Activated naive CD4-positive, alpha-beta T cell treated with anti-CD3 and anti-CD28 coated beads, Interleukin-2, amount 50 U/mL, for 24 hours (primary cell): ENCODE results near the gene PTPRM.

Source experiments
- H3K27ac Mint-ChIP-seq: one replicate; pipeline ENCODE4 v1.8.0; 2021; ENCODE audit warnings: mild to moderate bottlenecking, mixed read lengths
- H3K27me3 Mint-ChIP-seq: one replicate; pipeline ENCODE4 v1.8.0; 2021; ENCODE audit warnings: mixed read lengths
- H3K36me3 Mint-ChIP-seq: one replicate; pipeline ENCODE4 v1.8.0; 2021; ENCODE audit warnings: mixed read lengths
- H3K4me1 Mint-ChIP-seq: one replicate; pipeline ENCODE4 v1.8.0; 2021; ENCODE audit warnings: mixed read lengths
- H3K4me3 Mint-ChIP-seq: one replicate; pipeline ENCODE4 v1.8.0; 2021; ENCODE audit warnings: mild to moderate bottlenecking, mixed read lengths
- H3K9me3 Mint-ChIP-seq: one replicate; pipeline ENCODE4 v1.8.0; 2021; ENCODE audit warnings: mixed read lengths

Gene PTPRM

DNA sequence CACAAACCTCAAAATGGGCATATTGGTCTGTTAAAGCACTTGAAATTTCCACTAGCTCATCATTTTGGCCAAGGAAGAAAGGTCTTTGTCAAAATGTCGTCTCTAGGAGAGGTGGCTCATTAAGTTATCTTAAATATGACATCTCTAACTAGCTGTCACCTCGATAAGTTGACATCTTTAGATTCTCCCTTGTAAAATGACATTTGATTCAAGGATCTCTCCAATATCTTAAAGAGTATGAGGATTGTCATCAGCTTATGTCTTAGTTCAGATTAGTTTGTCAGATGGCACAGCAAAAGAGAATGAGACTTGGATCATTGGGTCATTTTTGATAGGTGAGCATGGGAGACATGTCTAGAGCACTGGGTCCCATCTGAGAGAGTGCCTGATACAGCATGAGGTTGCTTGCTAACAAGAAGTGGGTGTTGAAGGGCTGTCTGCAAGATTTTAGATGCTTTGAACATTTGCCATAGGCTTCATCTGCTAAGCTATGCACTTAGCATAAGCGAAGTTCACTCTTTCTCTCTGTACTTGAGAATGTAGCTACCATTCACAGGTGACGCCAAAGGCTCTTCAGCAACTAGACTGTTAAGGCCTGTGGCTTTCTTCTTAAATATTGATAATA is 12.9 kb downstream of the PTPRM start:
- Mint-ChIP-seq H3K4me1 (no peaks in the 10 kb centered on the region), H3K27me3 (peaks cover 1% of the 10 kb centered on the region), H3K27ac (no peak overlapping the region), H3K36me3 (no peaks in the 10 kb centered on the region), H3K9me3 (no peaks in the 10 kb centered on the region), H3K4me3 (no peak overlapping the region)

DNA sequence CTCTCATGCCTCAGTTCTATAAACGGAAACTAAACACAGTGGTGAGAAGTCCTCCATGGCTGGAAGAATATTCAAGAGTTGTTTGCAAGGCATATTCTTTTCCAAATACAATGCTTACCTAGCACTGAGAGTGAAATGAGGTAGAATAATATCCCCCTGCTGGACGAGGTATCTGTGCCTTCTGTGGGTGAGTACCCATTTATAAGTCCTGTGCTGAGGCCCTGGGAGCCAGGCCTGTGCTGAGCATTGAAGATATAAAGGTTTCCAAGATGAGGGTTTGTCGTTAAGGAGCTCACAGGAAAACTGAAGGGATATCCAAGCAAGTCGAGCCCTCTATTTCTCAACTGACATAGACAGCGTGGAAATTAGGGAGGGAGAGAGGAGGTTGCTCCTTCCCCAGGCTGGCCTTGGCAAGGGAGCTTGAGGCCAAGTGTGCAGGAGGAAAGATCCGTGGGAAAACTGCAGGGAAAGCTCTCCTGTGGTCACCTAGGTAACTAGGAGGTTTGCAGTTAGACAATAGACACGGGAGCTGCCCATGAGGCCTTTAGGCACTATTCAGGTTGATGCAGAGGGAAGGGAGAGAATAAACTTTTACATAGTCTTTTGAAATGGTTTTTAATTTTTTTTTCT is 17.6 kb downstream of the PTPRM start:
- peaks cover 1% of the 10 kb centered on the region for H3K27me3 Mint-ChIP-seq
- H3K27ac Mint-ChIP-seq, result no peak overlapping the region
- H3K4me3 Mint-ChIP-seq, result no peak overlapping the region
- H3K36me3 Mint-ChIP-seq, result no peaks in the 10 kb centered on the region
- no peaks in the 10 kb centered on the region for H3K4me1 Mint-ChIP-seq
- H3K9me3 Mint-ChIP-seq, result no peaks in the 10 kb centered on the region

DNA sequence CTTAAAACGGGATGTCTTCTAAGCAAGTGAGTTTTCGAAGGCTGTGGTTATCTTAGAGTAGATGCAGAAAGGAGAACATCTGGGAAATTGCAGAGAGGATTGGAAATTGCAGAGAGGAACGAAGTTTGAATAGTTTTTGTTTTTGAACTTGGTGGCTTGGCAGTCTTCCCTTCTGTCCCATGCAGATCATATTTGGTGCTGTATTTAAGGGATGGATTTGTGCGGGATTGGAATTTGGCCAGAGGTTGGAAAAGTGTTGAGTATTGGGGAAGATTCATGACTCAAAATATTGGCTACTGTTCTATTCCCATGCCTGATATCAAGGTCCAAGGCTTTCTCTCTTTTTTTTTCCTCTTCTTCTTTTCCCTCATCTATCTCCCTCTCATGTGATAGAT is 18.2 kb downstream of the PTPRM start:
- Mint-ChIP-seq H3K4me3 (no peak overlapping the region), H3K27ac (no peak overlapping the region), H3K36me3 (no peaks in the 10 kb centered on the region)

DNA sequence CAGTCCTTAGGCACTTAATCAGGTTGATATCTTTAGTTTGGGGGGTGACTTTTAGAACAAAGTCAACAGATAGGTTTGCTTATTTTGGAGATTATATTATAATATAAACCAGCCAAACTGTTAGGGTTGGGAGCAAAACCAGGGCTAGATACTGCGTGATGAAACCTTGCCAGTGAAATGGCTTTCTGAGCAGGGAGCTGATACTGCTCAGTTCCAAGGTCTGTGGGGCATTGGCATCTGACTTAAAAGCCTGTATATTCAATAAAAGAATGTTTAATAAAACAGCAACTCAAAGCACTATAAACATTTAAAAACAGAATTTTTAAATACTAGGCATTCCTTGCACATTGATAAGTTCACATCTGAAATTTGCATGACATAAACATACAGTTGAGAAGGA is 19.3 kb downstream of the PTPRM start:
- peaks cover 1% of the 10 kb centered on the region for H3K27me3 Mint-ChIP-seq
- no peak overlapping the region for H3K27ac Mint-ChIP-seq
- no peaks in the 10 kb centered on the region for H3K4me1 Mint-ChIP-seq
- H3K36me3 Mint-ChIP-seq, result no peaks in the 10 kb centered on the region
- H3K9me3 Mint-ChIP-seq, result no peaks in the 10 kb centered on the region
- H3K4me3 Mint-ChIP-seq, result no peak overlapping the region

More for the DNA sequence above, 18.2 kb downstream of the PTPRM start:
- Mint-ChIP-seq H3K4me1 (no peaks in the 10 kb centered on the region), H3K27me3 (peaks cover 1% of the 10 kb centered on the region), H3K9me3 (no peaks in the 10 kb centered on the region)

DNA sequence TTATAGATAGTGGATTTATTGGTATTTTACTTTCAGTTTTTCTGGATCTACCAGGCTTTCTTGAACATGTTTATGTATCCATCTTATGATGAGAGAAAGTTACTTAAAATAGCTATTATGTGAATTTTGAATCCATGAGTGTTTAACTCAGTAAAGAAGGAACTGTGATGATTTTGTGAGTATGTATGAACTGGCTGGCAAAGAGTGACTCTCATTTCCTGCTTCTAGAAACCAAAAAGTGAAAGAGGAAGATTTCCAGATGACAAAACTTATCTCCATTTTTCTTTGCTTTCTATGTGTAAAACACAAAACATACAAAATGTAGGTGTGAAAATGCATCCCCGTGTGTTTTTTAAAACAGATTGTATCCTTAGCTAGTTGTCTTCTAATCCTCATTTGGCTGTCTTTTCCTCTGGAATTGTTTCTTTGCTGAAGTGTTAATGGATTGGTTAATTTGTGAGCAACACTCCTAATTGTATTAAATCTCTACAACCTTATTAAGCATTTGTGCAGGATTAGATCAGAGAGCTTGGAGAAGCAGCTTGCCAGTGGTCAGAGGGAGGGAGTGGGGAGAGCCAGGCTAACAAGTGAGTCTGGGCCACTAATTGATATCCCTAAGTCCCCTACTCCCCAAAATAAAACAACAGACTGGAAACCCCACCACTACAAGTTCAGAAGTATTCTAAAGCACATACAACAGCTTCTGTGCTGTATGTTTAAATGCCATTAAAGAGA is 23.9 kb downstream of the PTPRM start:
- H3K4me1 Mint-ChIP-seq, result no peaks in the 10 kb centered on the region
- no peak overlapping the region for H3K27ac Mint-ChIP-seq
- no peak overlapping the region for H3K4me3 Mint-ChIP-seq
- H3K27me3 Mint-ChIP-seq, result no peaks in the 10 kb centered on the region
- H3K36me3 Mint-ChIP-seq, result no peaks in the 10 kb centered on the region
- H3K9me3 Mint-ChIP-seq, result no peaks in the 10 kb centered on the region

DNA sequence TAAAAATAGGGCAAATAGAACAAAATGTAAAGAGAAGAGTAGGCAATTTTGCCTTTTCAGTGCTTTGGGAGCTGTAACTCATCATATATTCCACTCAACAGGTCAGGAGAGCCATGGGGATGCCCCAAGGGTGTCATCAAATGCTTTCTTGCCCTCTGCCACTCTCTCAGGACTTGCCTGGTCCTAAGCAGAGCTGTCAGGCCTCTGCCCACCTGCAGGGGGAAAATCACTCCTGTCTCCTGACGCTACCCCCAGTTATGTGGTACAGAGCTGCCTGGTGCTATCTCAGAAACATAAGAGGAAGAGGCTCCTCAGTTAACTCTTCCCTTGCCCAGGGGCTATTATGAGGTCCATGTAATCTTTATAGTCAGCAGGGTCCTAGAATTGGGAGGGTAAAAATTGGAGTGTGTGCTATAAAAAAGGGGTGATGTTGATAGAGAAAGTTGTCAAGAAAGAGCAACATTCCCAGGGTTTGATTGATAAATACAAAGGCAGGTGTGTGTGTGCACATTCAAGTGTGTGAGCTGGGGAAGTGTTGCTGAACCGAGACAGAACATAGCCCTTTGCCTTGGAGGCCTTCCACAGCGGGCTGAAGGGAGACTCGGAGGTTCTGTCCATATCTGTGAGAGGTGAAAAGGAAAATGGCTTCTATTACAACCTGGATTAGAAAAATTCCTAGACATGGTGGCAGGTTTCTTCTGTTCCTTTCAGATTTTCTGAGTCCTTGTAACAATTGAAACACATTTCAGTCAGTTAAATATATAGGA is 25.4 kb downstream of the PTPRM start:
- Mint-ChIP-seq H3K27me3 (no peaks in the 10 kb centered on the region), H3K36me3 (no peaks in the 10 kb centered on the region), H3K4me3 (no peak overlapping the region), H3K9me3 (no peaks in the 10 kb centered on the region), H3K4me1 (no peaks in the 10 kb centered on the region), H3K27ac (no peak overlapping the region)

DNA sequence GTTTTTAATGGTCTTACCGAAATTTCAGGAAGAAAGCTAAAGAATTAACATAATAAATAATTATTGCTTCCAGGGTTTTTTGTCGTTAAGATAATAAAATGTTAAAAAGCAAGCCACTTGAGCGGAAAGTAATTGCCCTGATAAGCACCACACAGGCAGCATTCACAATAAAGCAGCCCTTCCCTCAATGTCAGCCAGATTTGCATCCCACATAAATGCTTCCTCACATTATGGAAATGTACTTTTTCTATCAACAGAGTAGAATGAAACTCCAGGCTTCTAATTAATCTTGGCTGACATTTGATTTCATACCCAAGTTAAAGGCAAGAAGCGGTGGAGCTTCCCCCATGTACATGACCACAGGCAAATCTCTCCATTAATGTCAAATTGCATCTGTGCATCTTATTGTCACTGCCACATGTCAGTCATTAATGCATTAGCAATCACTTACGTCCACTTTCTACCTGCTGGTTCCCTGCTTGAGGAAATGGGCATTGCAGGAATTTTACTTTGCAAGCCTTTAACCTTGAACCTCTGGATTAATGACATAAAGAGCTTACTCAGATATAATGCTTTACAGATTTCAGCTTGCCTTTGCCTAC is 26.2 kb downstream of the PTPRM start:
- Mint-ChIP-seq H3K9me3 (no peaks in the 10 kb centered on the region), H3K27me3 (no peaks in the 10 kb centered on the region), H3K36me3 (no peaks in the 10 kb centered on the region), H3K27ac (no peak overlapping the region), H3K4me1 (no peaks in the 10 kb centered on the region), H3K4me3 (no peak overlapping the region)

DNA sequence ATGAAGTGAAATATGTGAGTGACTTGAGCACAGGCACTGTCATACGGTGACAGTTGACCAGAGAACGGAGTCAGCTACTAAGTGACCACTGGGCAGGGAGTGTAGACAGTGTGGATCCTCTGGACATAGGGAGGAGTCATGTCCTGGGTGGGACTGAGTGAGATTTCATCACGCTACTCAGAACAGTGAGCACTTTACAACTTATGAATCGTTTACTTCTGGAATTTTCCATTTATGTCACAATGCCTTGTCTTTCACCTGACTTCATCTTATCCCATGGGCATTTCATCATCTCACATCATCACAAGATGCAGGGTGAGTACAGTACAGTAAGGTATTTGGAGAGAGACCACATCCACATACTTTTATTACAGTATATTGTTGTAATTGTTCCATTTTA is 29.0 kb downstream of the PTPRM start:
- Mint-ChIP-seq H3K9me3 (peaks cover 5% of the 10 kb centered on the region), H3K27me3 (no peaks in the 10 kb centered on the region), H3K4me3 (no peak overlapping the region), H3K27ac (no peak overlapping the region), H3K4me1 (no peaks in the 10 kb centered on the region), H3K36me3 (no peaks in the 10 kb centered on the region)

DNA sequence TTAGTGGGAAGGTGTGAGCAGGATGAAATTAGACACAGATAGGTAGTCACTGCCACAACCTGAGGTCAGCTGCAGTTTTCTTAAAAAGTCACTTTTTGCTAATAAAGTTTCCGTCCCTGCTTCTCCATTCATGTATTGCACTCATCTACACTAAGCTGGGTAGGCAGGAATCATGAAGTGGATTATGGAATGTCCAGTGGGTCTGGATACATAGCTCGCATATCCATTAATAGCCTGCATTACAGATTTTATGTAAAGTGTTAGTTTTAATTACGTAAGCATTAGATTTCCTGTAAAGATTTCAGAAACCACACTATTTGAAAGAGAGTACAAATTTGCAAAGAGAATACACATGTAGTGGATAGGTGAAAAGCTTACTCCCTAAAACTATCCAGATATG is 30.4 kb downstream of the PTPRM start:
- no peaks in the 10 kb centered on the region for H3K4me1 Mint-ChIP-seq
- no peak overlapping the region for H3K4me3 Mint-ChIP-seq
- no peaks in the 10 kb centered on the region for H3K36me3 Mint-ChIP-seq
- no peak overlapping the region for H3K27ac Mint-ChIP-seq
- H3K9me3 Mint-ChIP-seq, result peaks cover 10% of the 10 kb centered on the region
- H3K27me3 Mint-ChIP-seq, result no peaks in the 10 kb centered on the region

DNA sequence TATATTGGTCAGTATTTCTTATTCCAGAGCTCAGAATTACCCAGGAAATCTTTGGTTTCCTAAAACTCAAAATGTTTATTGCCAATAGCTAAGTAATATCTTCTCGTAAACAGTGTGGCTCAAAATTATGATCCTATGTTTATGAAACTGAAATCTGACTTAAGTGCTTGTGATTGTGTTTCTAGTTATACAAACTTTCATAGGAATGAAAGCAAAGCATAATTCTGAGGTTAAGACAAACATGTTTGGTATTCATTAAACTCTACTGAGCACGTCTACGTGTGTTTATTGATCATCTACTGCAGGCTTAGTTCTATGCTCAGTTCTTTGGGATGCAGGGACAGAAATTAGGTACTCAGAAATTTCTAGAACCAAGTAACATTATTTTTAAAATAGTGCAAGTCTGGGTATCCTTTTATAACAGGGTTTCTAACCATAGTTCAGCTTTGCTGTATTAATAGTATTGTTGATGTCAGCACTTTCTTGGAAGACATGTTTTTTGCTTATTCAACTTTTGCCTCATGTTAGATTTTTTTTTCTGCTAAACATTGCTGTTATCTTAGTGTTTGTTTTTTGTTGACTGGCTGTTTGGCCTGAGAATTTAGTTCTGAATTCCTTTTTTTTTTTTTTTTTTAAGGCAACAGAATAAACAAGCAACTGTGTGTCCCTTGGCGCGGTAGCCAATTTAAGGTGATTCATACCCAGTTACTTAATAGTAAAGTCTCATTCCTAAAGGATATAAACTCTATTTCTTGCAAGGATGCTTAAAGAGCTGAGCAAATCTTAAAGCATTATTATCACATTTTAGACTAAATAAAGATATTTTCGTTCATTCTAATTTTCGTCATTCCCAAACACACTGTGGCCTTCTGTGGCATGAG is 31.3 kb downstream of the PTPRM start:
- Mint-ChIP-seq H3K27me3 (no peaks in the 10 kb centered on the region), H3K36me3 (no peaks in the 10 kb centered on the region), H3K4me1 (no peaks in the 10 kb centered on the region), H3K4me3 (no peak overlapping the region), H3K9me3 (peaks cover 10% of the 10 kb centered on the region), H3K27ac (no peak overlapping the region)

DNA sequence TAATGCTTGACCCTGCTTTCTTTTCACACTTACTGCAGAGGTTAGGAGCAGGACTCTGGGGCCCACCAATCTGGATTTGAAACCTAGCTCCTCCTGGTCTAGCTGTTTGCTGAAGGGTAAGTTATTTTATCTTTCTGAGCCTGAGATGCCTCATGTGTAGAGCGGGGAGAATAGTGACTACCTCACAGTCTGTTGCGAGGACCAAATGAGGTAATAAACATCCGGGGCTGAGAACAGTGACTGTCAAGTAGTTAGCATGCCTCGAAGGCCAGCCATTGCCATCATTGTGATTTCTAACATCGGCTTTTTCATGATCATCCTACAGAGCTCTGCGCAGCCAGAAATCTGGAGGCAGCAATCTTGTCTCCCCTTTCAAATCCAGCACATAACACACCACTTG is 32.9 kb downstream of the PTPRM start:
- Mint-ChIP-seq H3K4me1 (no peaks in the 10 kb centered on the region), H3K4me3 (no peak overlapping the region), H3K36me3 (no peaks in the 10 kb centered on the region), H3K9me3 (peaks cover 10% of the 10 kb centered on the region), H3K27me3 (no peaks in the 10 kb centered on the region), H3K27ac (no peak overlapping the region)

DNA sequence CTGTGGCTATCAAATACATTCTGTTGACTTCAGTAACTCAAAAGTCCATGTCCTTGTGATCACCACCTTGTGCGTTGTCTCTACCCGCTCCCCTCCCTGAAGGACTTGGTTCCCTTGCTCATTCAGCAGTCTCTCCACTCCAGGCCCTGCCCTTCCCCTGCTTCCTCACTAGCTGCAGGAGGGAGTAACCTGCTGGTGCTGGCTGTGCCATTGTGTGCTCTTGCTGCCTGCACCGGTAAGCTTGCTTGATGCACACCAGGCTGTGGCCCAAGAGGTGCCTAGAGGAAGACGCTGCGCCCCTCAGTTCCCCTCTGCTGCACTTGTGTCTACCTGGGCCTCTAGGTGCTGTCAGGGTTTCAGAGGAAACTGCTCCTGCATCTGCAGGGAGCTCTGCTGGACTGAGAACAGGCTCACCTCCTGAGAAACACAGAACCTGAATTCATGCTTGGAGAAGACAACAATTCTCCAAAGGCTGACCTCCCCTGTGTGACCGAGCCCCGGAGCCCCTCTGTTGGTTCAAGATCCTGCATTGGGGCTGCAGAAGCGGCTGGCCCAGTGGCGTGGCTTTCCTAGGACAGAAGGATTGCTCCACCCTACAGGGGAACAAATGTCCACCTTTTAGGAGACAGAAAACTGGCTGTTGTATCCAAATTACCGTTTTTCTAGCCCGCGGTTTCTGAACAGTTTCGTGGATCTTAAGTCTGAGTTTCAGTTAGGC is 33.6 kb downstream of the PTPRM start:
- no peaks in the 10 kb centered on the region for H3K27me3 Mint-ChIP-seq
- peaks cover 10% of the 10 kb centered on the region for H3K9me3 Mint-ChIP-seq
- no peak overlapping the region for H3K27ac Mint-ChIP-seq
- no peaks in the 10 kb centered on the region for H3K4me1 Mint-ChIP-seq
- no peaks in the 10 kb centered on the region for H3K36me3 Mint-ChIP-seq
- H3K4me3 Mint-ChIP-seq, result no peak overlapping the region

DNA sequence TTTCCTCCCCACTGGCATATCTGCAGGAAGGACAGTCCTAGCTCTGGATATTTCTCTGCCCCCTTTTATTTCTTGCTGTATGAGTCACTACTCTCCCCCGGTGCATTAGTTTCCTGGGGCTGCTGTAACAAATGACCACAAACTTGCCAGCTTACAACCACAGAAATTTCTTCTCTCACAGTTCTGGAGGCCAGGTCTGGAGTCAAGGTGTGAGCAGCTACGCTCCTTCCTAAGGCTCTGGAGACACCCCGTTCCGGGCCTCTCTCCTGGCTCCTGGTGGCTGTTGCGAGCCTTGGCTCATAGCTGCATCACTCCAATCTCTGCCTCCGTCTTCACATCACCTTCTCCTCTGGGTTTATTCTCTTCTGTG is 34.1 kb downstream of the PTPRM start:
- no peaks in the 10 kb centered on the region for H3K27me3 Mint-ChIP-seq
- H3K4me1 Mint-ChIP-seq, result no peaks in the 10 kb centered on the region
- H3K27ac Mint-ChIP-seq, result no peak overlapping the region
- H3K4me3 Mint-ChIP-seq, result no peak overlapping the region
- peaks cover 10% of the 10 kb centered on the region for H3K9me3 Mint-ChIP-seq
- no peaks in the 10 kb centered on the region for H3K36me3 Mint-ChIP-seq

DNA sequence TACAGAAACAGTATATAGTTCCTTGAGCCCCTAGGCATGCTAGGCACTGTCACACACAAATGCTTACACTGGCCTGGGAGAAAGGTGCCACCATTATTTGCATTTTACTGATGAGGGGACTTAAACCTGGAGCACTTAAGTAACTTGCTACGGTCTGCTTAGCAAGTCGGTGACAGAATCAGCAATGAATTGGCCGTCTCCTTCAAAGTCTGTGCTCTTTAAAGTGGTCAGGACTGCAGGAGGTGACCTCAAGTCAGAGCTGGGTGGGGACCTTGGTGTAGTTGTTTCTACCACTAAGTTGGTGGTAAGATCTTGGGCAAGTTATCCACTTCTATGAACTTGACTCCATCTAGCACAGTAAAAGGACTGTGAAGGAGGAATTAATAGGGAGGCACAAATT is 34.8 kb downstream of the PTPRM start:
- Mint-ChIP-seq H3K27me3 (no peaks in the 10 kb centered on the region), H3K27ac (no peak overlapping the region), H3K4me3 (no peak overlapping the region), H3K4me1 (no peaks in the 10 kb centered on the region), H3K9me3 (peaks cover 10% of the 10 kb centered on the region), H3K36me3 (no peaks in the 10 kb centered on the region)
